Neural progenitor cell (in vitro differentiated cells): ENCODE data around the gene TNIP2. TPM values are rescaled to one million over a fixed set of nuclear protein-coding genes. Genes with fewer than 3 reads are reported as not detected.
"Not testable (repeated sequence)": the region's sequence is repeated elsewhere in the genome, so short reads cannot be mapped to it uniquely, and the experiment has no call there.

Experiments used
- DNase-seq: peaks from one replicate; pipeline ENCODE4 v3.0.0-alpha.2; 2016; ENCODE audit warnings: low spot score
- H2AFZ ChIP-seq: fragments of 200-600 bp; sonication (generic); replicated peaks from 2 replicates; pipeline ENCODE4 v1.6.1; 2016; ENCODE audit warnings: antibody characterized with exemption
- H3F3A ChIP-seq: fragments of 200-600 bp; sonication (generic); 2 replicates; pipeline ENCODE4 v1.6.1; 2016; ENCODE audit warnings: antibody characterized with exemption, low read depth
- H3K27ac ChIP-seq: fragments of 200-600 bp; sonication (generic); 2 replicates; pipeline ENCODE4 v1.5.1; 2016; ENCODE audit warnings: mild to moderate bottlenecking
- H3K27me3 ChIP-seq: fragments of 200-600 bp; sonication (generic); 2 replicates; pipeline ENCODE4 v1.6.1; 2016; ENCODE audit warnings: mild to moderate bottlenecking, moderate library complexity
- H3K36me3 ChIP-seq: fragments of 200-600 bp; sonication (generic); 2 replicates; pipeline ENCODE4 v1.5.1; 2016
- H3K4me1 ChIP-seq: fragments of 200-600 bp; sonication (generic); 2 replicates; pipeline ENCODE4 v1.6.1; 2016; ENCODE audit warnings: mixed run types
- H3K4me2 ChIP-seq: fragments of 200-600 bp; sonication (generic); 2 replicates; pipeline ENCODE4 v1.6.1; 2016
- H3K4me3 ChIP-seq: fragments of 200-600 bp; sonication (generic); 2 replicates; pipeline ENCODE4 v1.5.1; 2016
- H3K79me2 ChIP-seq: fragments of 200-600 bp; sonication (generic); 2 replicates; pipeline ENCODE4 v1.6.1; 2016; ENCODE audit warnings: low read depth
- H3K9ac ChIP-seq: fragments of 200-600 bp; sonication (generic); 2 replicates; pipeline ENCODE4 v1.6.1; 2016
- H3K9me3 ChIP-seq: fragments of 200-600 bp; sonication (generic); 2 replicates; pipeline ENCODE4 v1.5.1; 2016; ENCODE audit warnings: low read depth
- H4K20me1 ChIP-seq: fragments of 200-600 bp; sonication (generic); 2 replicates; pipeline ENCODE4 v1.6.1; 2016; ENCODE audit warnings: low read depth
- H3K27ac Mint-ChIP-seq: 3 replicates; pipeline ENCODE4 v1.8.0; 2021; ENCODE audit warnings: mixed read lengths
- H3K27me3 Mint-ChIP-seq: 2 replicates; pipeline ENCODE4 v1.8.0; 2022; ENCODE audit warnings: low read depth, mild to moderate bottlenecking, inconsistent platforms, moderate library complexity, mixed read lengths; ENCODE audit not compliant: insufficient read depth
- H3K36me3 Mint-ChIP-seq: 3 replicates; pipeline ENCODE4 v1.8.0; 2021; ENCODE audit warnings: mixed read lengths
- H3K4me1 Mint-ChIP-seq: 3 replicates; pipeline ENCODE4 v1.8.0; 2021; ENCODE audit warnings: mixed read lengths
- H3K4me3 Mint-ChIP-seq: 3 replicates; pipeline ENCODE4 v1.8.0; 2021; ENCODE audit warnings: mild to moderate bottlenecking, moderate library complexity, mixed read lengths
- H3K9me3 Mint-ChIP-seq: 3 replicates; pipeline ENCODE4 v1.8.0; 2020; ENCODE audit warnings: mixed read lengths
- CTCF ChIP-seq: fragments of 200-600 bp; sonication (generic); IDR thresholded peaks from 2 replicates; pipeline ENCODE4 v1.5.1; 2017; ENCODE audit warnings: antibody characterized with exemption, mild to moderate bottlenecking
- EZH2 ChIP-seq: fragments of 200-600 bp; sonication (generic); IDR thresholded peaks from 2 replicates; pipeline ENCODE4 v1.6.1; 2017; ENCODE audit warnings: antibody characterized with exemption, mild to moderate bottlenecking, moderate library complexity
- EZH2phosphoT487 ChIP-seq: fragments of 200-600 bp; sonication (generic); IDR thresholded peaks from 2 replicates; pipeline ENCODE4 v1.6.1; 2017; ENCODE audit warnings: antibody characterized with exemption
- total RNA-seq: library from RNA; depleted of rRNA; stranded (reverse); fragments of >200 nt; gene quantifications from 2 replicates; pipeline ENCODE4 v1.2.3, GENCODE V29; 2015; ENCODE audit warnings: low replicate concordance

TNIP2 gene
- total RNA-seq, 1 donor from 2014 or later: 24.5 TPM

- no peak for TF ChIP-seq EZH2
- Histone ChIP-seq H3K9me3 (no peaks in the 10 kb centered on the region), H4K20me1 (no peaks in the 10 kb centered on the region), H2AFZ (peak overlapping the region; percentile 77), H3K4me1 (no peaks in the 10 kb centered on the region), H3K4me3 (no peak overlapping the region), H3F3A (peaks cover 2% of the 10 kb centered on the region), H3K4me2 (no peak overlapping the region), H3K79me2 (no peaks in the 10 kb centered on the region), H3K27ac (no peak overlapping the region), H3K27me3 (no peaks in the 10 kb centered on the region), H3K36me3 (no peaks in the 10 kb centered on the region), H3K9ac (no peak overlapping the region)
- Mint-ChIP-seq H3K27ac (no peak overlapping the region), H3K4me3 (no peak overlapping the region), H3K9me3 (peaks cover 8% of the 10 kb centered on the region), H3K36me3 (no peaks in the 10 kb centered on the region), H3K27me3 (peaks cover 4% of the 10 kb centered on the region), H3K4me1 (peaks cover under 1% of the 10 kb centered on the region)
- DNase-seq: no peak
These were observed 29.5 kb upstream of the TNIP2 start for GRCh38 chr4:2785613-2786012.

GRCh38 chr4:2783790-2784189 lies 27.7 kb upstream of the TNIP2 start:
- no peaks in the 10 kb centered on the region for H3K9me3 ChIP-seq
- H2AFZ ChIP-seq: no peak overlapping the region
- Mint-ChIP-seq H3K4me3 (no peak overlapping the region), H3K36me3 (no peaks in the 10 kb centered on the region), H3K27ac (no peak overlapping the region), H3K27me3 (peaks cover 2% of the 10 kb centered on the region), H3K4me1 (no peaks in the 10 kb centered on the region), H3K9me3 (peaks cover 8% of the 10 kb centered on the region)
- no peaks in the 10 kb centered on the region for H4K20me1 ChIP-seq
- H3K36me3 ChIP-seq: no peaks in the 10 kb centered on the region
- no peak overlapping the region for H3K9ac ChIP-seq
- no peak overlapping the region for H3K4me2 ChIP-seq
- peaks cover 2% of the 10 kb centered on the region for H3F3A ChIP-seq
- no peaks in the 10 kb centered on the region for H3K79me2 ChIP-seq
- TF ChIP-seq EZH2phosphoT487 (no peak), CTCF (no peak), EZH2 (no peak)
- H3K4me1 ChIP-seq: no peaks in the 10 kb centered on the region
- no peak overlapping the region for H3K4me3 ChIP-seq
- H3K27me3 ChIP-seq: no peaks in the 10 kb centered on the region
- DNase-seq: no peak
- H3K27ac ChIP-seq: no peak overlapping the region

- no peak overlapping the region for H2AFZ ChIP-seq
- H3K4me1 ChIP-seq: no peaks in the 10 kb centered on the region
- H3K4me2 ChIP-seq: no peak overlapping the region
- Mint-ChIP-seq H3K36me3 (no peaks in the 10 kb centered on the region), H3K4me1 (no peaks in the 10 kb centered on the region), H3K27ac (no peak overlapping the region), H3K9me3 (peaks cover 8% of the 10 kb centered on the region), H3K4me3 (no peak overlapping the region), H3K27me3 (peaks cover 2% of the 10 kb centered on the region)
- no peak overlapping the region for H3K27ac ChIP-seq
- peaks cover 2% of the 10 kb centered on the region for H3F3A ChIP-seq
- H3K9ac ChIP-seq: no peak overlapping the region
- no peaks in the 10 kb centered on the region for H3K36me3 ChIP-seq
- no peaks in the 10 kb centered on the region for H3K79me2 ChIP-seq
- H4K20me1 ChIP-seq: no peaks in the 10 kb centered on the region
- H3K4me3 ChIP-seq: no peak overlapping the region
- TF ChIP-seq EZH2 (no peak), EZH2phosphoT487 (no peak), CTCF (no peak)
- no peaks in the 10 kb centered on the region for H3K27me3 ChIP-seq
- DNase-seq: no peak
- no peaks in the 10 kb centered on the region for H3K9me3 ChIP-seq
These were observed 25.8 kb upstream of the TNIP2 start for GRCh38 chr4:2781911-2782310.

GRCh38 chr4:2780643-2781042 lies 24.5 kb upstream of the TNIP2 start:
- not testable (repeated sequence) for H4K20me1 ChIP-seq, H3K4me2 ChIP-seq, DNase-seq, H3F3A ChIP-seq, H3K4me3 ChIP-seq, H3K36me3 Mint-ChIP-seq, H3K79me2 ChIP-seq, H3K4me1 Mint-ChIP-seq, H3K27ac Mint-ChIP-seq, H3K9me3 ChIP-seq, H2AFZ ChIP-seq, H3K27ac ChIP-seq, H3K27me3 Mint-ChIP-seq, H3K27me3 ChIP-seq, H3K4me3 Mint-ChIP-seq, H3K9me3 Mint-ChIP-seq, H3K4me1 ChIP-seq, H3K36me3 ChIP-seq, H3K9ac ChIP-seq
